Pancreas (tissue), 10 donors: ENCODE measurements around the gene WARS2. TPM values are rescaled to one million over a fixed set of nuclear protein-coding genes. Genes with fewer than 3 reads are reported as not detected.
A peak's percentile ranks its signal among the peaks of the same experiment; 100 is the strongest.

Source experiments
- ATAC-seq, 4 donors: fragments of 200-7000 bp; cut with Tn5 transposase; one replicate each; pipeline versions ENCODE4 v1.8.0 to v1.9.1; 2020; ENCODE audit warnings: mild to moderate bottlenecking in 4 of 4, moderate library complexity in 4 of 4
- DNase-seq, 6 donors: peaks; one replicate each; pipeline ENCODE4 v3.0.0-alpha.2; 2020
- FAIRE-seq: peaks from 2 replicates; lab custom pipeline; 2012; peaks lifted over from hg19 to GRCh38; lab: Jason Lieb, UNC
- H3K27ac ChIP-seq, 4 donors: fragments of 200-600 bp; sonication (generic); 1 replicate in 3 of 4; 2 replicates in 1 of 4; pipeline versions ENCODE4 v1.5.0 to v1.8.0; 2020
- H3K27me3 ChIP-seq, 4 donors: fragments of 200-600 bp; one replicate each; pipeline ENCODE4 v1.8.0; 2021
- H3K36me3 ChIP-seq, 3 donors: fragments of 200-600 bp; sonication (generic) in 1 of 3; one replicate each; pipeline versions ENCODE4 v1.5.0 to v1.8.0; 2020 to 2021
- H3K4me1 ChIP-seq, 3 donors: fragments of 200-600 bp; one replicate each; pipeline ENCODE4 v1.8.0; 2021
- H3K4me3 ChIP-seq, 4 donors: fragments of 200-600 bp; sonication (generic) in 2 of 4; one replicate each; pipeline versions ENCODE4 v1.5.0 to v1.8.0; 2020 to 2021
- H3K9me3 ChIP-seq, 4 donors: fragments of 200-600 bp; one replicate each; pipeline ENCODE4 v1.8.0; 2021
- CTCF ChIP-seq, 4 donors: fragments of 200-600 bp; sonication (generic) in 3 of 4; IDR thresholded peaks; one replicate each; pipeline versions ENCODE4 v1.5.0 to v1.8.0; 2021; ENCODE audit warnings: antibody characterized with exemption in 4 of 4
- WGBS, 2 donors: extraction: QIAGEN DNeasy Blood & Tissue Kit; methylation state at CpG; one replicate each; pipeline ENCODE4 v1.1.7; 2013; 5-methylcytosine and 5-hydroxymethylcytosine counted together
- intact Hi-C, 3 donors: fragments of 100-400 bp; cut with DNase I; formaldehyde crosslinking; loops; one replicate each; pipeline versions ENCODE4 v1.11.1 to v1.14.2; 2022
- polyA plus RNA-seq, 2 donors: library from polyadenylated mRNA; stranded (reverse); fragments of 200-250 nt; gene quantifications; one replicate each; pipeline ENCODE4 v1.2.3, GENCODE V29; 2013
- total RNA-seq, 6 donors: library from RNA; stranded (reverse); fragmentation: NEBNext Ultra II Directional in 4 of 6; extraction: Animal tissue kit (Norgen Biotek cat#: 25700) in 4 of 6; gene quantifications; one replicate each; pipeline versions ENCODE4 v1.2.1 to v1.2.4, GENCODE V29; 2021 to 2023
- donor health status: healthy with polysubstance abuse.
- donor health status: DM: no; HTN: no; CAD: no; lungs with moderate emphysema.
- donor health status: DM: no; HTN: no; CAD: no.
- donor health status: control.
- donor health status: control.
- donor health status: Bipolar disorder and iron deficiency.
- donor health status: DM: yes; HTN: yes; CAD: no.
- donor health status: DM: no; HTN: no; CAD: no.
- donor health status: DM: no; HTN: no; CAD: no.
- donor health status: DM: yes; HTN: yes; CAD: no.

WARS2 gene
- total and polyA plus RNA-seq, 8 donors = 3.4 to 14.0 (median 9.4) TPM

- no peak overlapping the region for H3K27ac ChIP-seq
- no peak overlapping the region for H3K4me3 ChIP-seq
- H3K4me1 ChIP-seq = no peaks in the 10 kb centered on the region
- ATAC-seq = peak in 3 of 4 donors; percentile 39 to 73 (median 50)
- H3K27me3 ChIP-seq = no peaks in the 10 kb centered on the region
- peak in 1 of 6 donors; percentile 19 for DNase-seq
- no peaks in the 10 kb centered on the region for H3K9me3 ChIP-seq
- FAIRE-seq = no peak
- no peak for TF ChIP-seq CTCF (IDR thresholded peaks at IDR 0.05)
- intact Hi-C loops = no loop called here
- WGBS, 2 donors = 69 to 73% methylated on average over 4 of the region's 4 CpGs
- H3K36me3 ChIP-seq = no peaks in the 10 kb centered on the region
These were observed 59.9 kb downstream of the WARS2 start for GRCh38 chr1:119080586-119080985.

- 89 to 100% methylated on average over 1 of the region's 1 CpG for WGBS, 2 donors
- Histone ChIP-seq H3K36me3 (no peaks in the 10 kb centered on the region), H3K9me3 (no peaks in the 10 kb centered on the region), H3K27ac (no peak overlapping the region), H3K4me3 (no peak overlapping the region), H3K4me1 (no peaks in the 10 kb centered on the region), H3K27me3 (no peaks in the 10 kb centered on the region)
- no peak for TF ChIP-seq CTCF (IDR thresholded peaks at IDR 0.05)
- DNase-seq (no peak), ATAC-seq (no peak), FAIRE-seq (no peak)
- intact Hi-C loops = no loop called here
These were observed 60.6 kb downstream of the WARS2 start for GRCh38 chr1:119079881-119080280.

- Histone ChIP-seq H3K27me3 (no peaks in the 10 kb centered on the region), H3K36me3 (no peaks in the 10 kb centered on the region), H3K27ac (no peak overlapping the region), H3K4me1 (no peaks in the 10 kb centered on the region), H3K9me3 (no peaks in the 10 kb centered on the region), H3K4me3 (no peak overlapping the region)
- FAIRE-seq (no peak), ATAC-seq (peak in 1 of 4 donors; percentile 20), DNase-seq (no peak)
- no peak for TF ChIP-seq CTCF (IDR thresholded peaks at IDR 0.05)
- WGBS, 2 donors = 89 to 91% methylated on average over 1 of the region's 1 CpG
- intact Hi-C loops = no loop called here
These were observed 64.8 kb downstream of the WARS2 start for GRCh38 chr1:119075614-119076013.

GRCh38 chr1:119071321-119071720, 69.1 kb downstream of the WARS2 start:
- no peaks in the 10 kb centered on the region for H3K9me3 ChIP-seq
- no peak overlapping the region for H3K4me3 ChIP-seq
- 98% methylated on average over 3 of the region's 3 CpGs for WGBS, 2 donors
- no peaks in the 10 kb centered on the region for H3K36me3 ChIP-seq
- DNase-seq = no peak
- H3K4me1 ChIP-seq = no peaks in the 10 kb centered on the region
- no peak for ATAC-seq
- H3K27me3 ChIP-seq = no peaks in the 10 kb centered on the region
- no peak for FAIRE-seq
- no peak overlapping the region for H3K27ac ChIP-seq
- intact Hi-C loops = no loop called here
- no peak for TF ChIP-seq CTCF (IDR thresholded peaks at IDR 0.05)

GRCh38 chr1:119069682-119070081, 70.8 kb downstream of the WARS2 start:
- DNase-seq (no peak), FAIRE-seq (no peak), ATAC-seq (no peak)
- intact Hi-C loops = no loop called here
- H3K36me3 ChIP-seq = no peaks in the 10 kb centered on the region
- no peak for TF ChIP-seq CTCF (IDR thresholded peaks at IDR 0.05)
- H3K9me3 ChIP-seq = no peaks in the 10 kb centered on the region
- H3K4me3 ChIP-seq = no peak overlapping the region
- H3K4me1 ChIP-seq = no peaks in the 10 kb centered on the region
- WGBS, 2 donors = 78 to 93% methylated on average over 5 of the region's 5 CpGs
- no peaks in the 10 kb centered on the region for H3K27me3 ChIP-seq
- H3K27ac ChIP-seq = no peak overlapping the region
